Left colon (tissue), 2 donors: ENCODE data around the gene AGBL5. TPM values are rescaled to one million over a fixed set of nuclear protein-coding genes. Genes with fewer than 3 reads are reported as not detected.

Experiments
- ATAC-seq: fragments of 200-7000 bp; cut with Tn5 transposase; one replicate; pipeline ENCODE4 v1.9.1; 2020; ENCODE audit warnings: mild to moderate bottlenecking, moderate library complexity
- DNase-seq, 2 donors: peaks; one replicate each; pipeline ENCODE4 v3.0.0-alpha.2; 2020
- intact Hi-C, 2 donors: fragments of 100-400 bp; cut with DNase I in 1 of 2; cut with micrococcal nuclease in 1 of 2; formaldehyde crosslinking; loops; one replicate each; pipeline versions ENCODE4 v1.11.2 to v1.14.0; 2022; cut with DNase I, micrococcal nuclease
- total RNA-seq, 2 donors: library from RNA; stranded (reverse); fragmentation: NEBNext Ultra II Directional; extraction: Animal tissue kit (Norgen Biotek cat#: 25700); gene quantifications; one replicate each; pipeline ENCODE4 v1.2.1, GENCODE V29; 2021
- donor health status: DM: no; HTN: no; CAD: no.
- donor health status: DM: yes; HTN: yes; CAD: no.

AGBL5 gene
- total RNA-seq, 2 donors from 2014 or later = 14.7 to 16.1 TPM

DNA sequence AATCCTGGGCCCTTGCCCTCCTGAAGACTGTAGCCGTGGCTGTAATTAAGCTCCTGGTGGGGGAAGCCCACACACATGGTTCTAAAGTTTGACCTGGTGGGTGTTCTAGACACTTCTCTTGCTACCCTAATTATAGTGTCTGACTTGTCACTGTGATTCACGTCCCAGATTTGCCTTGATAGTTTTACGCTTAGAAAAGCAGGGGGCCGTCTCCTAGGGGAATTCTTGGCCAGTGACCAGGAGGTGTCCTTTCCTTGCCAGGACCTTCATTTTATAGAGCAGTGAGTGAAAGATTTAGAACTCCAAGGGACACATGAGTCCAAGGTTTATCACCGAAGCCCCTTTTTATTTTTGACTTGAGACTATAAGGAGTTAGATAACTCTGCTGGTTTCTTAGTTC is 9.7 kb upstream of the AGBL5 start:
- intact Hi-C loops = no loop called here
- ATAC-seq = no peak
- DNase-seq = no peak

DNA sequence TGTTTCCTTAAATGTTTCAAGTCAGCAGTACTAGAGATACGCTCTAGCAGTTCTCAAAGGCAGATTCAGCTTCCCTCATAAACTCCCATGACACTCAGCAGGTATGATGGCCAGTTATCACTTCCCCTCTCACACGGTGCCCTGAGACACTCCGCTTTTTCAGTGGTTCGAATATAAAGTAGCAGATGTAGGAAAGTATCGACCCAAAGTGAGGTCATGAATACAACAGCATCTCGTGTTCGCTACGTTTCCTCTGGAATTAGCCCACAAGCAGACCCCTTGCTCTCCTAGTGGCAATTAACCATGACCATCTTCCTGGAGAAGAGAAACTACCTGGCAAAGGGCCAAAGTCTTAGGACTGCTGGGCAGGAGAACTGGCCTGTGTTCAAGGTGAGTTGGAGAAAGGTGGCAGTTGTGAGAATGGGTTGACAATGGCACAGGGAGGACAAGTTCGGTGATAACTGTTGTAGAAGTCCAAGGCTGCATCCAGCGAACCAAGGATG is 9.3 kb upstream of the AGBL5 start:
- DNase-seq (no peak), ATAC-seq (peak; percentile 32)
- intact Hi-C loops = no loop called here

DNA sequence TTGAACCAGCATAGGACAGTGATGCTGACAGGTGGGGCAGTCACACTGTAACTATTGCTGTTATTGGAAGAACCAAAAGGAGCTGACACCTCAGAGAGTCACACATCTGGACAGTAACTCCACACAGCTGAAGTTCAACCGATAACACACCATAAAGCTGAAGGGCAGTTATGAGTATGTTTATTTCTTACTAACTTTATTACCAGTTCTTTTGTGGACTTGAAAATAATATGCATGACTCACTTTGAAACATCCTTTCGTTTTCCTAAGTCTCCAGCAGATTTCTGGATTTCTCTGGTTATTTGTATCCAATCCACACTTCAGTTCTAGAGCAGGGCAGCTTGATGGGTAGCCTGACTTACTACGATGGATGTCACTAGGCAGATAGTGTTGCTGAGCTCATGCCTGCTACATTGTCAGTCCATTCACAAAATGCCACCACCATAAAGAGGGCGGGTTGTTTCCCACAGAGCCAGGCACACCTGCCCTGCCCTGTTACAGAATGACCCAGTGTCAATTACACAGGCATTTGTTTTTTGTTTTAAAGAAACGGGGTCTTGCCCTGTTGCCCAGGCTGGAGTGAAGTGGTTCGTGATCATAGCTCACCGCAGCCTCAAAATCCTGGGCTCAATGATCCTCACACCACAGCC is 8.4 kb upstream of the AGBL5 start:
- ATAC-seq (peak; percentile 79), DNase-seq (no peak)
- intact Hi-C loops = no loop called here

DNA sequence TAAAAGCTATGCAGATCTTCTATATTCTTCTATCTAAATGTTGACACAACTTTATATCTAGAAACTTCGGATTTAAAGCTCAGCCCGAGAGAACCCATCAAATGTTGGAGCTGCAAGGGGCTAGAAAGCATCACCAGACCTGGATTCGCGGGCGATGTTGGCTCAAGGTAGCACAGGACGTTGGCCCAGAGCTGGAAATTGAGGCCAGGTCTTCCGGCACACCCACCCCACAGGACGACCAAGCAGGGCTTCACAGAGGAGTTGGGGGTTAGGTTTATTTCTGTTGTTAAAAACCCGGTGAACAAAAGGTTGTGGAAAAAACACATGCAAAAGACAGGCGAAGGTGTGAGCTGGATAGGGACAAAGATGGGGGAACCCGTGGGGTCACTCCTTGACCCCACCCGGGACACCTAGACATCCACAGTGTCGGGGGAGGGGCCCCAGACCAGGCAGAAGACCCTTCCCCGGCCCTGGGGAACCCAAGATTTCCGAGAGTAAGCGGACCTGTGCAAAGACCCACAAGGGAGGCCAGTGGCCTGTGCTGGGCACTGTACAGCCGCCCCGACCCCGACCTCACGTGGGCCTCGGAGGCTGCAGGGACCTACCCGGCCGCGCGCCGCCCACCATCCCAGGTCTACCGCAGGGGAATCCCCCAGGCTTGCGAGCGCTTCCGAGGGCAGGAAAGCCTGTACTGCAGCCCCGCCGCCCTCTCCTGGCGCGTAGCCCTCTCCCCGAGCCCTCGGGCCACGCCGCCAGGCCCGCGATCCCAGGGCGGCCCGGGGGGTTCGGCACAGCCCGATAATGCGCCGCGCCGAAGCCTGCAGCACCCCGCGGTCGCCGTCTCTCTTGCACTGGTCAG is 1.8 kb upstream of the AGBL5 start:
- DNase-seq (peak; percentile 46 to 71), ATAC-seq (peak; percentile 36)
- intact Hi-C loops = no loop called here

DNA sequence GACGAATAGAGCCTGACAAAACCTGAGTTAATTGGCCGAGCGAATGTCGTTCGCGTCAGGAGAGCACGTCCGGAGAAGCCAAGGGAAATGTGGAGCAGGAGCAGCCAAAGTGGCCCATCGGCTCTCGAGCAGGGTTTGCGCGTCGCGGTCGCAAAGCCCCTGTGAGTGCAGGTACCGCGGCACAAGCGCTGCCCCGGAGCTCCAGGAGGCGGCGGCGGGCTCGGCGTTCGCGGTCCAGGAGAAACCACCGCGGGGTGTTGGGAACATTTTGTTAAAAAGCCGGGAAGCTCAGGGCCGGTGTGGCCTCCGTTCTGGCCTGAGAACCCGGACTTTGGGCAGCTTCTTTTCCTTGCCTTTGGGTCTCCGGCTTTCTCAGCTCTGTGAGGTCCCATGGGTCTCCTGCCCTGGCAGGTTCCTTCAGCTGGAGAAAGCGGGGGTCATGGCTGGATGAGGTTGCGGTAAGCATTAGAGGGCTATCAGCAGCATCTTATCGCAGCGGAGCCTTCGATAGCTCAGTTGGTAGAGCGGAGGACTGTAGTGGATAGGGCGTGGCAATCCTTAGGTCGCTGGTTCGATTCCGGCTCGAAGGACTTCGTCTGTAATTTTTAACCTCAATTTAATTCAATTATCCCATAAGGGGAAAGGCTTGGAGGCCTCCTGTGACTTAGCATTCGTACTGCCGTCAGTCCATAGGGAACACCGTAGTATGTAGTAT is 1.0 kb upstream of the AGBL5 start:
- DNase-seq (peak; percentile 85 to 90), ATAC-seq (peak; percentile 71)
- intact Hi-C loops = no loop called here

DNA sequence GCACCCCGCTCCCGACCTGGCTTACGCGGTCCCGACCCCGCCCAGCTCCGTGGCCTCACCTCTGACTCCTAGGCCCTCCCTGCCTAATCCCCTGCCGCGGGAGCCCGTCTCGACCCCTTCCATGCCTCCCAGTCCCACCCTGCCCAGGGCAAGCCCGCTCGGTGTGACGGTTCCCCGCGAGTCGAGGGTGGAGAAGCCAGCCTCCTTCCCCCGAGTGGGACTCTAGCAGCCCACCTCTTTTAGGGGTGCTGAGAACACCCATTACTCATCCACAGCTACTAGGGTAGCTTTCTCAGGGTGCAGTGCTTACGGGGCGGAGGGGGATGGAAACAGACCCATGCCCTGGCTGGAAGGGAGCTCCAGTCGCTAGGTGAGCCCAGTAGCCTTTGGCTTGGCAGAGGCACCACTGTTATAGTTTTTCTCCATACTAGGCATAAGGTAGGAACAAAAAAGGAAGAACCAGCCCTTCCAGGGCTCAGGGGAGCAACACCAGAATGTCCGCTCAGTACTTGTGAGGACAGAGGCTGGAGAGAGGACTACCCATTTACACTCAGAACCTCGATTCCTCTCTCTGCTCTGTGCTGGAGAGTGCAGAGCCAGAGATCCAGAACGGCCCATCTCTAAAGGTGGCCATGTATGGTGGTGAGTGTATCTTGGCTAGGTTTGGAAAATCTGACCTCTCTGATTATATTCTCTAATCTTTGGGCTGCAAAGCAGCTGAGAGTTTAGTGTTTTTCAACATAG is 606 bp downstream of the AGBL5 start:
- intact Hi-C loops = no loop called here
- ATAC-seq (no peak), DNase-seq (peak; percentile 41 to 63)

DNA sequence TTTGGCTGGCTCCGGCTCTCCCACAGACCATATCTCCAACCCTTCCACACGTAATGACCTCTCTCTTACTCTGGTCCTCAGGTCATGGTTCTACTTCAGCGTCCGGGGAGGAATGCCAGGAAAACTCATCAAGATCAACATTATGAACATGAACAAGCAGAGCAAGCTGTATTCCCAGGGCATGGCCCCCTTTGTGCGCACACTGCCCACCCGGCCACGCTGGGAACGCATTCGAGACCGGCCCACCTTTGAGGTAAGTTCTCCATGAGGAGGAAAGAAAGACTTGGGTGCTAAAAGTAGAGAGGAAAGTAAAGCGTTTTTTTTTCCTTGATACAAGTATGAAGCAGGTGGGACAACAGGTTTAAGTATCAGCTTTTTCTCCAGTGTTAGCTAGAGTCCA is 1.9 kb downstream of the AGBL5 start:
- DNase-seq (no peak), ATAC-seq (no peak)

DNA sequence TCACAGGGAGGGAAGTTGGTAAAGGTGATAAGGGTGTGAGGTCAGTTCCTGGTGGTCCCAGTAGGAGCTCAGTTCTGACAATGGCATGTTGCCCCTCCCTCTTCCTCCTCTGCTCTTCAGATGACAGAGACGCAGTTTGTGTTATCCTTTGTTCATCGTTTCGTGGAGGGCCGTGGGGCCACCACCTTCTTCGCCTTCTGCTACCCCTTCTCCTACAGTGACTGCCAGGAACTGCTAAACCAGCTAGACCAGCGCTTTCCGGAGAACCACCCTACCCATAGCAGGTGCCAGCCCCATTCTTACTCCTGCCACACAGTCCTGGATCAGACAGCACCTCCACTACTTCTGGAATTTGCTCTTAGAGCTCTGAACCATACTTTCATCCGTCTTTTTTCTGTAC is 2.3 kb downstream of the AGBL5 start:
- DNase-seq (no peak), ATAC-seq (no peak)
- intact Hi-C loops = no loop called here

More for the DNA sequence above, 1.9 kb downstream of the AGBL5 start:
- intact Hi-C loops = no loop called here

DNA sequence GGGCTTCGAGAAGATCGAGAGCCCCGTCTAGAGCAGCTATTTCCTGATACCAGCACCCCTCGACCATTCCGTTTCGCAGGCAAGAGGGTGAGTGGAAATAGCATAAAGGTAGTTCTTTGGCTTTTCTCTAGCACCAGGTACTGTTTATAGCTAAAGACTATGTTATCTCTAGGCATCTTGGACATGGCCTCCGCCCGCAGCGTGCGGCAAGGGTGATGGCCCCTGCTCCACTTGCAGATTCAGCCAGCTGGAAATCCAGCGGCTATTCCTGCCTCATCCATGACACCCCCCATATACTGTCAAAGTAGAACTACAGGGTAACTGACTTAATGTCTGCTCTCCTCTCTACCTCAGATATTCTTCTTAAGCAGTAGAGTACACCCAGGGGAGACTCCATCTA is 3.3 kb downstream of the AGBL5 start:
- DNase-seq (no peak), ATAC-seq (no peak)
- intact Hi-C loops = no loop called here

DNA sequence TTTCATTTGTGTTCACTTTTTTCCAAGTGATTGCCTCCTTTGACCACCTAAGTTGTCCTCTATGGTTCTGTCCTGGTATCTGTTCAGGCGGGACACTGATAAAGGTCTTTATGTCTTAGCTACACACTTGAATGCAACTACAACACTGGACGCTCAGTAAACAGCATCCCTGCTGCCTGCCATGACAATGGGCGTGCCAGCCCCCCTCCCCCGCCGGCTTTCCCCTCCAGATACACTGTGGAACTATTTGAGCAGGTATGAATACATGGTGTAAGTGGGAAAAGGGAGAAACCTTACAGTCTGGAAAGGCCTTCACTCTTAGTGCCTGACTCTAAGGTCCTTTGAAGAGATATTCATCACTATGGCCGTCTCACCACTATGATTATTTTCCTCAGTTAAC is 5.7 kb downstream of the AGBL5 start:
- intact Hi-C loops = no loop called here
- ATAC-seq = no peak
- no peak for DNase-seq

DNA sequence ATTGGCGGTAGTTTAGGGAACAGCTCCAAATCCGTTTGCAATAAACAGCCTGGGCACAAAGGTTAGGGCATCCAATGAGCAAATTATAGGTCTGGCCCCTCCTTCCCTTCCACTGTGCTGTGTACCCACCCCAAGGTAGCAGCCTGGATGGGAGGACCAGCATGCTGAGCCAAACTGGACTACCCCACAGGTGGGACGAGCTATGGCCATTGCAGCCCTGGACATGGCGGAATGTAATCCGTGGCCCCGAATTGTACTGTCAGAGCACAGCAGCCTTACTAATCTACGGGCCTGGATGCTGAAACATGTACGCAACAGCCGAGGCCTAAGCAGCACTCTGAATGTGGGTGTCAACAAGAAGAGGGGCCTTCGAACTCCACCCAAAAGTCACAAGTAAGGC is 6.7 kb downstream of the AGBL5 start:
- ATAC-seq (no peak), DNase-seq (no peak)
- intact Hi-C loops = no loop called here

DNA sequence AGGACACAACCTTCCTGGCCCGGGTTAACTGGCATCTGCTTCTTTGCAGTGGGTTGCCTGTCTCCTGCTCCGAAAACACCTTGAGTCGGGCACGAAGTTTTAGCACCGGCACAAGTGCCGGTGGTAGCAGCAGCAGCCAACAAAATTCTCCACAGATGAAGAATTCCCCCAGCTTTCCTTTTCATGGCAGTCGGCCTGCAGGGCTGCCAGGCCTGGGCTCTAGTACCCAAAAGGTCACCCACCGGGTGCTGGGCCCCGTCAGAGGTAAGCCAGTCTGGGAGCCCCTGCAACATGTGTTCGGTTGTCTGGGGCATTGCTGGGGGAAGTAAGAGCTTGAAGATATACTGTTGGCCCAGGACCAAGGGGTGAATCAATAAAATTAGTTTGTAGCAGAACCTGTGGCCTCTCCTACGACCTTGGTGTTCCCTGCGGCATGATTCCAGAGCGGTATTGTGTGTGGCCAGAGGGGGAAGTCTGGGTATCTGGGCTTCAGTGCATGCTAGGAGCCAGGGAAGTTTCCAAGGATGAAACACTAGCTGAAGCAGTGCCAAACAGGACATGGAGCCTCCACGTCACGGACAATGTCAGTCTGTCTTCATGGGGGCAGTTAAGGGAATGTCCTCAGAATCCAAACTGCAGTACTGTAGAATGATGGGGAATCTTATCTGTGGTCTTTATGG is 7.8 kb downstream of the AGBL5 start:
- intact Hi-C loops = no loop called here
- no peak for DNase-seq
- ATAC-seq = no peak

DNA sequence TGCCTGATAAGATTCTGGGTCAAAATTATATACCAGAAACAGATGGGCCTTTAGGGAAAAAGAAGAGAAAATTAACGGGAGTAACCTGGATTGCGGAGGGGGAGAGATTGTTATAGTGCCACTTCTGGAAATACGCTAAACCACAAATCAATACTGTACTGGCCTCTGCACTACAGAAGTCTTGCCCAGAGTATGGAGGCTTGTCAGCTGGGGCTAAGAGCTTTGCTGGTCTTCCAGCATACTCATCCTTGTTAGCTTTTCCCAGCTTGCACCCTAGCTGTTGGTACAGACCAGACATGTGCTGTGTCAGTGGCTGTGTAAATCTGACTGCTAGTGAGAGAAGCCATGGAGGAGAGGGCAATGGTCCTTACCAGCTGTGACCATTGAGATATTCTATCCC is 8.9 kb downstream of the AGBL5 start:
- DNase-seq (no peak), ATAC-seq (no peak)
- intact Hi-C loops = no loop called here

DNA sequence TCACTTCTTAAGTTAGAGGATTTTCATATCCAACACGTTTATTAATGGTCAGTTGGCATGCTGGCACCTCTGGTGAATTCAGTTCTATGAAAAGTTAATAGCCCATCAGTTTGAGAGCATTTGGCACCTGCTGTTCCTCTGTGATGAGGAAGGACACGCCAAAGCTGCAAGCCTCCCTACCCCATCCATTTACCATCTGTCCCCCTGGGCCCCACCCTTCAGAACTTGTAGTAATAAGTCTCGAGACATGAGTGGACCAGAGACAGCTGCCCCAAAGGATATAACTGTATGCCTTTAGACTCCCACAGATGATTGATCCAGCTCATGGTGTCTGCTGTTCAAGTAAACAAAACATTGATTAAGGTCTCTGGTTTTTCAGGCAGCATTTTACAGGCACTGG is 13.7 kb downstream of the AGBL5 start:
- DNase-seq = no peak
- intact Hi-C loops = no loop called here

DNA sequence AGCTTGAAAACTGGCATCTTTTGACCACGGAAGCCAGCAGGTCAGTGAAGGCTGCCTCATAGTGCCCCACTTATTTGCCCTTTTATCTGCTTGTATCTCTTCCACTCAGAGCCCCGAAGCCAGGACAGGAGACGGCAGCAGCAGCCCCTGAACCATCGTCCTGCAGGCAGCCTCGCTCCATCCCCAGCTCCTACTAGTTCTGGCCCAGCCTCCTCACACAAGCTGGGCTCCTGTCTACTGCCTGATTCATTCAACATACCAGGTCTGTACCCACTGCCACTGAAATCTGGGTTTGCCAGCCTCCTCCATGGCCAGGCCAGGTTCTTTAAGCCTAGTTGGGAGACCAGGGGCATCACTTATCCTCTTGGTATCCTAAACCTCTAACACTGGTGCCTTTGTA is 15.9 kb downstream of the AGBL5 start:
- no peak for ATAC-seq
- no peak for DNase-seq
- intact Hi-C loops = no loop called here

More for the DNA sequence above, 13.7 kb downstream of the AGBL5 start:
- ATAC-seq = peak; percentile 55

DNA sequence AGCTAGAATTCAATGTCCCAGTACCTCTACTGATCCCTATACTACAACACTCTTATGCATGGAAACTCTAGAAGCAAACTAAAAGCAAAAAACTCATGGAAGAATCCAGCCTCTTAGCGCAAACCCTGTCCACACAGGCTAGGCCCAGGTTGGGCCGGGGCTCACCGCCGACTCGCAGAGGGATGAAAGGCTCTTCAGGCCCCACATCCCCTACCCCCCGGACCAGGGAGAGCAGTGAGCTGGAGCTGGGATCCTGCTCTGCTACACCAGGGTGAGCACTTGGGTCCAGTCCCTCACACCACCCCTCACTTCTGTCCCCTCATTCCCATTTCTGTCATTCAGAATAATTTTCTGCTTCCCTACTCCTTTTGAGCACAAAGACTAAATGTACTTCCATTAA is 18.0 kb downstream of the AGBL5 start:
- ATAC-seq = no peak
- intact Hi-C loops = no loop called here
- DNase-seq = no peak

DNA sequence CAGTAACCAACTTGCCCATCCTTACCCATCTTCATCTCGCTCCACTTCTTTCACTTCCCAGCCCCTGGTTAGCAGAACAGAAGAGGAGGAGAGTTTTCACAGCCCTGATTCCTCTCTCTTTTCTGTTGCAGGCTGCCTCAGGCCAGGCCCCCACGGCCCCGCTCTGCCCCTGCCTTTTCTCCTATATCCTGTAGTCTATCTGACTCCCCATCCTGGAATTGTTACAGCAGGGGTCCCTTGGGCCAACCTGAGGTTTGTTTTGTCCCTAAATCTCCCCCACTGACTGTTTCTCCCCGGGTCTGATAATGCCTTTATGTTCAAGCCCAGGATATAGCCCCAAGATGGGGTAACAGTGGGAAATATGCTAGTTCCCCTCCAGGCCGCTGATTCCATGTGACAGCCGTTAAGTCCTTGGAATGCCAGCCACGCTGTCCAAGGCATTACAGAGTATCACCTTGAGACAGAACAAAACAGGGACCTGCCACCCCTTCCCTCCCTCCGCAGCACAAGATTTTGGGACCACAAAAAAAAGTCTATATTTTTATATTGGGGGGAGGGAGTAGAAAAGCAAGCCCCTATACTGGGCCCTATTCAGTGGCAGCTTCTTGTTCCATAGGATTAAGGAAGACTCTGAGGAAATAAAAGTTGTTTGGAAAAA is 18.6 kb downstream of the AGBL5 start:
- ATAC-seq (no peak), DNase-seq (no peak)
- intact Hi-C loops = no loop called here

DNA sequence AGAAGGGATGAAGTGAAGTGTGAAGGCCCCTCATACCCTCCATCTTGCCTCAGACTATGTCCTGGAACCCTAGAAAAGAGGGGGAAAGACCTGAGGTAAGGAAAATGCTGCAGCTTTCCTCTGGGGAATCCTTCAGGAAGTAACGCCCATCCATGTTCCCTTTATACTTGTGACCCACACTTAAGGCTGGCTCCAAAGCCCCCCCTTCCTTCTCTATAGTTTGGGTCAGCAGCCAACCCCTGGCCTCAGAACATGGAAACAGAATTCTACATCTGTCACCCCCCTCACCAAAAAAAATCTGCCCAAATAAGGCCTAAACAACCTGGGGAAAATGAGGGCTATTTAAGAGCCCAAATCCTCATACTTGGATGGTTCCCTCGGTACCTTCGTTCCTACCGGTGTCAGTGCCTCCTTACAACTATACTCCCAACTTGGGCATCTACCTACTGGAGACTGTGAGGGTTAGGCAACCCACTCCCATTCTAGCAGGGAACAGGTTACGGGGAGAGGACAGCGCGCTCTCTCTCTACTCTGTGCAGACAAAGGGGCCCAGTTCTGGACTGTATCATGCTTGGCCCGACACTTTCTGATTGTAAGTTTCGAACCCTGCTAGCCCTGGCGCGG is 19.3 kb downstream of the AGBL5 start:
- intact Hi-C loops = no loop called here
- ATAC-seq = no peak

More for the DNA sequence above, 19.3 kb downstream of the AGBL5 start:
- no peak for DNase-seq
